GM21367 (cell line): ENCODE results near the gene MGAT5.

Source experiments
- ATAC-seq: cut with Tn5 transposase; IDR thresholded peaks from one replicate; pipeline ENCODE4 v1.9.1; 2021; ENCODE audit not compliant: unreplicated experiment

The MGAT5 gene

DNA sequence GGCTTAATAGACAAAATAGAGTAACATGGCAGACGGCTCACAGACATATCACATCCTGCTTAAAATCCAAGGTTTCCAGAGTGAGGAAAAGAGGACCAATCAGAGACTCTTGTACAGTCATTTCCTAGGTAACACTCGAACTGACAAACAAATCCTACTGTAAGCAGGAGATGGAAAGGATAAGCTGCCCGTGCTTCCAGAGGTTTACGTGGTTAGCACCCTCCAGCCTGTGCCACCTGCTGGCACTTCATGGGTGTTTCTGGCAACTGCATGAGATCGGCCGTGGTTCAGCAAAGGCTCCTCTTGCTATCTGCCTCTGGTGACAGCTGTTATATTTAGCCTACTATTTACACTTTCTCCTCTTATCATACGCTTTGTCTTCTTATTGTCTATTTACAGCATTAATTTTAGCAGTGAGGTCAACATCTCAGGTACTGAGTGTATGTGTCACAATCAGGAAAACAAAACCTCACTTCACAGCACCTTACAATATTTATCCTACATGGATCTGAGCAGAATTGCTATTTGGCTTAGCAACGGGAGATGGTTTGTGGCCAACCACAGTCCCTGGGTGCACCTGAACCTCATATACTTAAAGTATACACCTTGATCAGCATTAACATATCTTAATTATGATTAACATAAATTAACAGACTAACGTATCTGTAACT, 238.0 kb downstream of the MGAT5 start:
- no peak for ATAC-seq

DNA sequence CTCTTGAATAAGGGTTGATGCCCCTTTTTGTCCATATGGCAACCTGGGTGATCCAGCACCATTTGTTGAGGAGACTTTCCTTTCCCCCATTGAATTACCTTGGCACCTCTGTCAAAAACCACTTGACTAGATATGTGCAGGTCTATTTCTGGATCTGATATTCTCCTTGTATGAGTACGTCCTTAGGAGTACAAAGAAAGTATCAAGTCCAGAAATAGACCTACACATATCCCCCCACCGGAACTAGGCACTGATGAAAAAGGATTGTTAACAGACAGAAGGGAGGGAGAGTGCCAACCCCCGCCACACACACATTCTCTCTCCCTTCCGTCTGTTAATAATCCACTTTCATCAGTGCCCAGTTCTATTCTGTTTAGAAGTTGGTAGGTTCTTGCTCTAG, 239.9 kb downstream of the MGAT5 start:
- no peak for ATAC-seq

DNA sequence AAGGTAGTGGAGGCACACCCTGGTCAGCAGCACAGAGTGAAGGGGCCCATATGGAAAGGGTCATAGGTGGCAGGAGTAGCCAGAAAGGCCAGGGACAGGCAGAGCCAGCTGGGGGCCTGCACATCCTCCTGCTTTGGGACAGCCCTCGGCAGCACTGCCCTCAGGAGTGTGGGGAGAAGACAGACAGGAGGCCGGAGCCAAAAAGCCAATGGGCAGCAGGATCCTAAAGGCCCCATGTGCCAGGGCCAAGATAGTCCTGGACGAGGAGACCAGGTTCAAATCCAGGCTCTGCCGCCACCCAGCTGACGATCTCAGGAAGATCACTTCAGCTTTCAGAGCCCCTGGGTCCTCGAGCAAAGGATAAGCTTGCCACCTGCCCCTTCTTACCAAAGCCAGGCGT, 244.8 kb downstream of the MGAT5 start:
- ATAC-seq: no peak

DNA sequence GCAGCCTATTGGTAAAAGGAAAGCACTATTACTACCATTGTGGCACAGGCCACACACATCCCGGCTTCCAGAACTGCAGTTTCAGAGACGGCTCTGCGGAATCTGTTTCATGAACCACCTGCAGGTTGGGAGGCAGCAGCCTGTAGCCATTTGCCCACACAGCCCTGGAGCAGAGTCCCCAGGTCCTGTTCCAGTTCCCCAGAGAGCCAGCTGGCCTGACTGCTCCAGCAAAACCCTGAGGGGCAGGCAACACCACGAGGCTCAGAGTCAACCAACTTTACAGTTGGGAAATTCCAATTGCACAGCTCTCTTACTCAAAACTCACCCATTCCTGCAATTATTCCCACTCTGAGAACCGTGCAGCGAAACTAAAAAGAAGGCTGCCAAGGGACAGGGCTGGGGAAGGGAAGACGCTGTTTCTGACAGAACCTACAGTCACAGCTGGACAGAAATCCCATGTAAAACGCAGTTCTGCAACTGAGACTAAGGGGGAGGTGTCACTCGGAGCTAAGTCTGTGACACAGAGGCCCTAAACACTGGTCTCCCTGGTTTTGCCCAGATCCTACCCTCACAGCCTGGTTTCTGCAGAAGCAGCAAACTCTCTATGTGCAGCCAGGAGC, 245.5 kb downstream of the MGAT5 start:
- no peak for ATAC-seq

DNA sequence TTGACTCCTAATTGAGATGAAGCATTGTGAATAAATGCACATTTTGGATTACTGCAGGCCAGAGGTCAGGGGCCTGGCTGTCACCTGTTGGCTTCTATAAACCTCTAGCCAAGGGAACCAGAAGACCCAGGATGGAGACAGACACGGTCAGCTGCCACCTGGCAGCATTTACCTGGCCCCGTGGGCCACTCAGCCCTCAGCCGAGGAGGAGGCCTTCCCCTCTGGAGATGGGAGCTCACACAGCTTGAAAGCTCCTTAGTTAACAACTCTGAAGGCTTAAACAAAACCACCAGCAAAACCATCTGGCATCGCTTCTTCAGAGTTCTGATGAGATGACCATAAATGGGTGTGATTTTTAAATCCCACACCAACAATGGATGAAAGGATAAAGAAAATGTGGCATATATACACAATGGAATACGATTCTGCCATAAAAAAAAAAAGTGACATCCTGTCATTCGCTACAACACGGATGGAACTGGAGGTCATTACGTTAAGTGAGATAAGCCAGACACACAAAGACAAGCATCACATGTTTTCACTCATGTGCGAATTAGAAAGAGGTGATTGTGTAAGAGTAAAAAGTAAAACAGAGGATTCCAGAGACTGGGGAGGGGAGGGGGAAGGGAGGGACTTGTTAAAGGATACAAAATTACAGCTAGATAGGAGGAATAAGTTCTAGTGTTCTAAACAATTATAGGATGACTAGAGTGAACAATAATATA, 246.5 kb downstream of the MGAT5 start:
- ATAC-seq: no peak

DNA sequence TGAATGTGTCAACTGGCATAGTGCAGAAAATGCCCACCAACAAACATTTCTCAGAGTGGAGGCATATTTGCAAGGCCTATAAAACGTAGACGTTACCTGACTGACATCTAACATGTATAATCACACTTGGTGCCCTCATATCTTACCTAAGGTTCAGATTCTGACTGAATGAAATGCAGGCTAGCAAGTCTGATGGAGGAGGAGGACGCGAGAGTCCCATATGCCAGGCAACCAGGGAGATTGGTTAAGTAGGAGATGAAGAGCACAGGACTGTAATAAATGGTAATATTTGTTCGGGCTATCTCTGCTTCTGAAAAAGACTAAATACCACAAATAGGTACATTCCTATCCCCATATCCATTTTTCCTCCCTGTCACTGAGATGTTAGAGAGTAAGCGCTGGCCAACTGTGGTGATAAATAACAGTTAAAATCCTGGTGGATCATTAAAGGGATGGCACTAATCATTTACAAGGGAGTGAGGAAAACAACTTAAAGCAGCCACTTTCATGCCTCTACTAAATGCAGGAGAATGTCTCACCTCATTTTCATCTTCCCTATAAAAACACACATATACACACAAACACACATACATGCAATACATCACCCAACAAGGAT, 247.7 kb downstream of the MGAT5 start:
- no peak for ATAC-seq

DNA sequence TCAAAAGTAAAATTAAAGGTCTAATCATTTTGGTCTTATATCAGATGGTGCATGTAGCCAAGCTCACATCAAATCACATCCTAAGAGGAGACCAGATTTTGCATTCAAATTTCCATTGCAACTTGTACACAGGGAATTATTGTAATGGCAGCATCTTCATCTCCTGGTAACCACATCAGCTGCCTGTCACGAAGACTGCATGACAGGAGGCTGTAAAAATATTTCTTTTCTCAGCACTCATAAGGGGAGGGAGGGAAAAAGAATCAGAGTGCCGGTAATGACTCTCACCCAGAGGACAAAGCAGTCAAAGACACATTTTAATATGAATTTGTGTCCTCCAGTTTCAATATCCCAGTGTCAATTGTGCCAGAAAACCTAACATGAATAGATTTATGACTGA, 248.2 kb downstream of the MGAT5 start:
- ATAC-seq: no peak
